ENCODE results near the gene KLHL4.
"Not testable (repeated sequence)": the region's sequence is repeated elsewhere in the genome, so short reads cannot be mapped to it uniquely, and the experiment has no call there.

Gene KLHL4

DNA sequence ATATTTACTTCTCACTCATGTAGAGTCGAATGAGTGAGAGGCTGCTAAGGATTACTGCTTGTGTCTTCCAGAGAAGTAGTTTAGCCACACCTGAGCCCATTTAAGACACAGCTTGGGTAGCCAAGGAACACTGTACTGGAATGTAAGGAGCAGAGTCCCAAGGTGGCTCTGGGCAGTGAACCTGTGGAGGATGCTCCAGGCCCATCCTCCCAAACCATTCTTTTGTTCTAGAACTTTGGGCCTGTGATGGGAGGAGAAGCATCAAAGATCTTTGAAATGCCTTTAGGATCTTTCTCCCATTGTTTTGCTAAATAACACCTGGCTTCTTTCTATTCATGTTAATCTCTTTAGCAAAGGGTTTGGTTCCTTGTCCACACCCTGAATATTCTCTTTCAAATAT is 162.2 kb downstream of the KLHL4 start:
- DNase-seq, result no peak

GRCh38 chrX:87687703-87688102 is 170.1 kb downstream of the KLHL4 start:
- no peak for DNase-seq

GRCh38 chrX:87688113-87688748 is 170.6 kb downstream of the KLHL4 start:
- not testable (repeated sequence) for DNase-seq

DNA sequence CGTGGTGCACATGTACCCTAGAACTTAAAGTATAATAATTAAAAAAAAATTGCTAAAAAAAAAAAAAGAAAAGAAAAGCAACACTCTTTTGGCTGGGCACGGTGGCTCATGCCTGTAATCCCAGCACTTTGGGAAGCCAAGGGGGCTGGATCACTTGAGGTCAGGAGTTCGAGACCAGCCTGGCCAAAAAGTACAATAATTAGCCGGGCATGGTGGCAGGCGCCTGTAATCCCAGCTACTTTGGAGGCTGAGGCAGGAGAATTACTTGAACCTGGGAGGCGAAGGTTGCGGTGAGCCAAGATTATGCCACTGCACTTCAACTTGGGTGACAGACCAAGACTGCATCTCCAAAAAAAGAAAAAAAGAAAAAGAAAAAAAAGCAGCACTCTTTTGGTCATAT is 171.6 kb downstream of the KLHL4 start:
- not testable (repeated sequence) for DNase-seq

- no peak for DNase-seq
Measured at GRCh38 chrX:87693204-87693603, 175.6 kb downstream of the KLHL4 start.

DNA sequence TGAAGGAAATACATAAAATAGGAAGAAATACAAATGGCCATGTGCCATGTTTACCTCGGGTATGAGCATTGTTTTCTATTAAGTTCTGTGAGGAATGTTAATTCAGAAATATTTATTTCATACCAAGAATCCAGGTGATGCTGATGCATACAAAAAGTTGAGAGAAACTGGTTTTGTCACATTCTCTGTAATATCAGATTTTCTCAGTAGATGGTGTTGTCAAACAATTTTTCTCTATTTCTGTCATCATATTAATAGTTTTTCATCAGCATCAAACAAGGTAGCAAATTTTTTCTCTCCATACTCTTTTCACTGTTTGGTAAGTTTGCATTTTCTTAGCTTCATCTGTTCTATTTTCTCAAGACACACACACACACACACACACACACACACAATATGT is 179.8 kb downstream of the KLHL4 start:
- DNase-seq, result no peak

GRCh38 chrX:87702795-87703194 is 185.2 kb downstream of the KLHL4 start:
- DNase-seq, result no peak

DNA sequence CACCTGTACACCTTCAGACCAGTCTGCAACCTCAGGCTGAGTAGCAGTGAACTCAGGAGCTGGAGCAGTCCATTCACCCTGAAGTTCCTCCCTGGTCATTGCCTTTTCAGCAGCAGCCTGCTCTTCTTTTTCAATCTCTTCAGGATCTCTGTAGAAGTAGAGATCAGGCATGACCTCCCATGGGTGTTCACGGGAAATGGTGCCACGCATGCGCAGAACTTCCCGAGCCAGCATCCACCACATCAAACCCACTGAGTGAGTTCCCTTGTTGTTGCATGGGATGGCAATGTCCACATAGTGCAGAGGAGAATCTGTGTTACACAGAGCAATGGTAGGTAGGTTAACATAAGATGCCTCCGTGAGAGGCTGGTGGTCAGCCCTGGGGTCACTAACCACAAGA is 185.9 kb downstream of the KLHL4 start:
- DNase-seq, result not testable (repeated sequence)

DNA sequence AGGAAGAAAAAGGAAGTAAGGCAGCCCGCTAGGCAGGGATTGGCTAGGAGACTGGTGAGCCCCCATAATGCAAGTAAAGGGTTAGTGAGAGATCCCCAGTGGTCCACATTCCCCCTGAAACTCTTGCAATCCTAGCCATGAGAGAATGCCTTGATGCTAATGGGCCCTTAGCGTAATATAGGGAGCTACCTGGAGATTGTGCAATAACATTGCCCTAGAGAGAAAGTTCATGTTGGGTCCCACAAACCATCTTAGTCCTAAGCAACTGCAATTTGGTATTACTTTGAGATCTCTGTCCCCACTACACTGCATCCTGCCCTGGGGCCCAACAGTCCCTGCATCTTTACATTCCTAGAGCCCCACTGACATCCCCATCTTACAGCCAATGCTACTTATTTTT is 188.5 kb downstream of the KLHL4 start:
- no peak for DNase-seq

DNA sequence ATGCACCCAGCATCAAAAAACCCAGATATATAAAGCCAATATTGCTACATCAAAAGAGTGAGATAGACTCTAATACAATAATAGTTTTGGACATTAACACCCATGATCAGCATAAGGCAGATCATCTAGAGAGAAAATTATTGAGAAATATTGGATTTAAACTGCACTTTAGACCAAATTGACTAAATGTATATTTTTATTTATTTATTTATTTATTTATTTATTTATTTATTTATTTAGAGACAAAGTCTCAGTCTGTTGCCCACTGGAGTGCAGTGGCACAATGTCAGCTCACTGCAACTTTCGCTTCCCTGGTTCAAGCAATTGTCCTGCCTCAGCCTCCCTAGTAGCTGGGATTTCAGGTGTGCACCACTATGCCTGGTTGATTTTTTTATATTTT is 193.0 kb downstream of the KLHL4 start:
- DNase-seq, result no peak
